Common myeloid progenitor, CD34-positive (primary cell): ENCODE measurements around the gene RAB10. TPM values are rescaled to one million over a fixed set of nuclear protein-coding genes. Genes with fewer than 3 reads are reported as not detected.

Source experiments
- CTCF ChIA-PET: fragments of 350-600 bp; sonication (Branson Sonifier 250); formaldehyde crosslinking; loops from one replicate; lab custom pipeline; 2021; ENCODE audit warnings: antibody characterized with exemption; lab: Charles Lee
- POLR2A ChIA-PET: fragments of 350-600 bp; sonication (Branson Sonifier 250); formaldehyde crosslinking; loops from one replicate; lab custom pipeline; 2021; ENCODE audit warnings: antibody characterized with exemption; lab: Charles Lee
- DNase-seq, 3 donors: peaks; one replicate each; pipeline versions ENCODE4 v3.0.0 to v3.0.0-alpha.2; 2013
- H3K27ac ChIP-seq, 2 experiments: 1 replicate in 1 of 2; 2 replicates in 1 of 2; pipeline ENCODE4 v1.7.0; 2013; ENCODE audit warnings: inconsistent platforms in 2 of 2, low read length in 2 of 2, mild to moderate bottlenecking in 2 of 2, low read depth in 1 of 2, moderate library complexity in 1 of 2; ENCODE audit not compliant: severe bottlenecking in 2 of 2, insufficient read depth in 1 of 2, poor library complexity in 1 of 2
- H3K27me3 ChIP-seq, 5 experiments: replicated peaks in 2 of 5; 1 replicate in 3 of 5; 2 replicates in 2 of 5; pipeline versions ENCODE4 v1.6.1 to v1.7.0; 2013; ENCODE audit warnings: low read length in 4 of 5, mild to moderate bottlenecking in 2 of 5, moderate library complexity in 2 of 5, inconsistent platforms in 1 of 5; ENCODE audit not compliant: insufficient read depth in 5 of 5, control insufficient read depth in 4 of 5
- H3K36me3 ChIP-seq, 4 experiments: 1 replicate in 2 of 4; 2 replicates in 2 of 4; pipeline versions ENCODE4 v1.6.1 to v1.7.0; 2013; ENCODE audit warnings: low read length in 3 of 4, control low read depth in 1 of 4, mild to moderate bottlenecking in 1 of 4; ENCODE audit not compliant: control insufficient read depth in 4 of 4, insufficient read depth in 4 of 4
- H3K4me1 ChIP-seq, 4 experiments: 1 replicate in 3 of 4; 2 replicates in 1 of 4; pipeline versions ENCODE4 v1.6.1 to v1.7.1; 2013; ENCODE audit warnings: low read length in 3 of 4, mild to moderate bottlenecking in 3 of 4, control low read depth in 1 of 4, inconsistent platforms in 1 of 4, moderate library complexity in 1 of 4; ENCODE audit not compliant: control insufficient read depth in 4 of 4, insufficient read depth in 4 of 4; ENCODE audit errors: control extremely low read depth in 1 of 4
- H3K4me3 ChIP-seq, 7 experiments: 1 replicate in 4 of 7; 2 replicates in 3 of 7; pipeline versions ENCODE4 v1.5.1 to v1.7.0; 2013; ENCODE audit warnings: mild to moderate bottlenecking in 7 of 7, low read length in 6 of 7, moderate library complexity in 6 of 7, inconsistent platforms in 2 of 7, low read depth in 2 of 7, control low read depth in 1 of 7; ENCODE audit not compliant: insufficient read depth in 4 of 7, control insufficient read depth in 1 of 7; ENCODE audit errors: extremely low read depth in 1 of 7
- H3K9me3 ChIP-seq, 5 experiments: 1 replicate in 4 of 5; 2 replicates in 1 of 5; pipeline versions ENCODE4 v1.6.1 to v1.7.1; 2013; ENCODE audit warnings: low read length in 4 of 5, mild to moderate bottlenecking in 2 of 5, inconsistent platforms in 1 of 5, low read depth in 1 of 5, moderate library complexity in 1 of 5; ENCODE audit not compliant: control insufficient read depth in 4 of 5, insufficient read depth in 2 of 5; ENCODE audit errors: control extremely low read depth in 1 of 5
- WGBS: methylation state at CpG from one replicate; pipeline ENCODE4 v1.1.5; 2013; ENCODE audit not compliant: insufficient coverage; 5-methylcytosine and 5-hydroxymethylcytosine counted together
- polyA plus RNA-seq: library from polyadenylated mRNA; unstranded; fragments of 120-200 nt; gene quantifications from one replicate; pipeline ENCODE4 v1.2.1, GENCODE V29; 2013

Gene RAB10
- polyA plus RNA-seq: 54.1 TPM

- DNase-seq: peak; percentile 98 to 99 (median 99)
- H3K9me3 ChIP-seq: no peaks in the 10 kb centered on the region
- peak within 1 kb of the TSS; percentile 83 to 100 (median 95) for H3K4me3 ChIP-seq
- POLR2A ChIA-PET: interaction anchor here (0.7 to 1.2 kb wide), 4 partner anchors 9 to 103 kb away, joined by 3 read pairs; no protein-coding TSS in a partner anchor
- H3K27me3 ChIP-seq: no peaks in the 10 kb centered on the region
- CTCF ChIA-PET: interaction anchor here (0.7 to 1.6 kb wide), 7 partner anchors 9 to 54 kb away, joined by 3 to 5 read pairs (median 3); no protein-coding TSS in a partner anchor
- H3K27ac ChIP-seq: peak within 1 kb of the TSS; percentile 80 to 94
- 0% methylated on average over 73 of the region's 94 CpGs for WGBS
- H3K4me1 ChIP-seq: peaks cover 8 to 32% (median 29%) of the 10 kb centered on the region in 4 experiments
- peaks cover 0 to 4% (median 3%) of the 10 kb centered on the region in 4 experiments for H3K36me3 ChIP-seq
These were observed at the start of gene RAB10 for GRCh38 chr2:26033818-26034636. RAB10 (plus strand) TSS chr2:26034084; CDS start chr2:26034609, 525 bp downstream.

- Histone ChIP-seq H3K27me3 (no peaks in the 10 kb centered on the region), H3K4me3 (no peak overlapping the region), H3K27ac (no peak overlapping the region), H3K36me3 (no peaks in the 10 kb centered on the region), H3K4me1 (peaks cover 6 to 9% (median 8%) of the 10 kb centered on the region in 4 experiments), H3K9me3 (no peaks in the 10 kb centered on the region)
- ChIA-PET CTCF (interaction anchor here (0.9 to 7.9 kb wide), 8 partner anchors 9 to 159 kb away, joined by 3 to 59 read pairs (median 4); no protein-coding TSS in a partner anchor), POLR2A (no interaction called here)
- 98% methylated on average over 9 of the region's 9 CpGs for WGBS
- DNase-seq: no peak
These were observed 45.8 kb upstream of the RAB10 start for GRCh38 chr2:25988134-25988533.

- H3K4me1 ChIP-seq: peaks cover 6 to 9% (median 8%) of the 10 kb centered on the region in 4 experiments
- DNase-seq: no peak
- H3K9me3 ChIP-seq: no peaks in the 10 kb centered on the region
- H3K27ac ChIP-seq: no peak overlapping the region
- CTCF ChIA-PET: interaction anchor here (0.9 to 7.9 kb wide), 3 partner anchors 10 to 158 kb away, joined by 4 to 59 read pairs (median 4); no protein-coding TSS in a partner anchor
- no peaks in the 10 kb centered on the region for H3K27me3 ChIP-seq
- POLR2A ChIA-PET: interaction anchor here (0.6 kb wide), 1 partner anchor 29 kb away, joined by 3 read pairs; no protein-coding TSS in a partner anchor
- H3K4me3 ChIP-seq: no peak overlapping the region
- no peaks in the 10 kb centered on the region for H3K36me3 ChIP-seq
- 100% methylated on average over 1 of the region's 4 CpGs for WGBS
These were observed 44.7 kb upstream of the RAB10 start for GRCh38 chr2:25989154-25989553.

- Histone ChIP-seq H3K36me3 (no peaks in the 10 kb centered on the region), H3K9me3 (no peaks in the 10 kb centered on the region), H3K4me3 (peak overlapping the region in 2 of 7 experiments; percentile 37 to 65), H3K27ac (no peak overlapping the region), H3K4me1 (peaks cover 6 to 9% (median 8%) of the 10 kb centered on the region in 4 experiments), H3K27me3 (no peaks in the 10 kb centered on the region)
- WGBS: 67% methylated on average over 1 of the region's 3 CpGs
- DNase-seq: no peak
- ChIA-PET POLR2A (no interaction called here), CTCF (interaction anchor here (0.6 to 7.9 kb wide), 19 partner anchors 8 to 156 kb away, joined by 3 to 59 read pairs (median 3); partner anchors contain the start of gene RAB10)
These were observed 41.9 kb upstream of the RAB10 start for GRCh38 chr2:25991965-25992364.

GRCh38 chr2:25992556-25992955, 41.3 kb upstream of the RAB10 start:
- no peaks in the 10 kb centered on the region for H3K9me3 ChIP-seq
- H3K4me1 ChIP-seq: peaks cover 6 to 9% (median 8%) of the 10 kb centered on the region in 4 experiments
- no peak overlapping the region for H3K4me3 ChIP-seq
- ChIA-PET POLR2A (no interaction called here), CTCF (interaction anchor here (1.2 to 7.9 kb wide), 8 partner anchors 16 to 155 kb away, joined by 3 to 59 read pairs (median 4); no protein-coding TSS in a partner anchor)
- no peak for DNase-seq
- H3K27ac ChIP-seq: no peak overlapping the region
- no peaks in the 10 kb centered on the region for H3K36me3 ChIP-seq
- no peaks in the 10 kb centered on the region for H3K27me3 ChIP-seq
- WGBS: 98% methylated on average over 7 of the region's 8 CpGs

- H3K36me3 ChIP-seq: no peaks in the 10 kb centered on the region
- DNase-seq: no peak
- no peaks in the 10 kb centered on the region for H3K9me3 ChIP-seq
- CTCF ChIA-PET: interaction anchor here (0.6 to 7.9 kb wide), 7 partner anchors 11 to 154 kb away, joined by 3 to 59 read pairs (median 3); no protein-coding TSS in a partner anchor
- H3K27ac ChIP-seq: no peak overlapping the region
- 92% methylated on average over 5 of the region's 5 CpGs for WGBS
- POLR2A ChIA-PET: no interaction called here
- H3K4me1 ChIP-seq: peaks cover 6 to 9% (median 8%) of the 10 kb centered on the region in 4 experiments
- no peak overlapping the region for H3K4me3 ChIP-seq
- H3K27me3 ChIP-seq: no peaks in the 10 kb centered on the region
These were observed 40.8 kb upstream of the RAB10 start for GRCh38 chr2:25993049-25993448.
